HG02759 (cell line): Measurements from ENCODE around the gene SEPTIN6.
"Not testable (repeated sequence)": the region's sequence is repeated elsewhere in the genome, so short reads cannot be mapped to it uniquely, and the experiment has no call there.

Experiments used
- ATAC-seq: cut with Tn5 transposase; IDR thresholded peaks from one replicate; pipeline ENCODE4 v1.9.1; 2021; ENCODE audit warnings: mild to moderate bottlenecking, moderate library complexity; ENCODE audit not compliant: unreplicated experiment

SEPTIN6 gene

GRCh38 chrX:119692191-119693039 is 553 bp downstream of the SEPTIN6 start:
- ATAC-seq: peak; percentile 32

- ATAC-seq: no peak
Measured at GRCh38 chrX:119690921-119691716, 1.8 kb downstream of the SEPTIN6 start.

- ATAC-seq: no peak
Measured at GRCh38 chrX:119688911-119689321, 4.1 kb downstream of the SEPTIN6 start.

- no peak for ATAC-seq
Measured at GRCh38 chrX:119687661-119688413, 5.1 kb downstream of the SEPTIN6 start.

- peak; percentile 39 for ATAC-seq
Measured at GRCh38 chrX:119686087-119686691, 6.8 kb downstream of the SEPTIN6 start.

GRCh38 chrX:119685225-119686066 is 7.5 kb downstream of the SEPTIN6 start:
- peak; percentile 43 for ATAC-seq

GRCh38 chrX:119684916-119685224 is 8.1 kb downstream of the SEPTIN6 start:
- no peak for ATAC-seq

- not testable (repeated sequence) for ATAC-seq
Measured at GRCh38 chrX:119684312-119684711, 8.7 kb downstream of the SEPTIN6 start.

- ATAC-seq: no peak
Measured at GRCh38 chrX:119682019-119682989, 10.7 kb downstream of the SEPTIN6 start.

GRCh38 chrX:119677654-119677981 is 15.3 kb downstream of the SEPTIN6 start:
- ATAC-seq: no peak

GRCh38 chrX:119676949-119677653 is 15.9 kb downstream of the SEPTIN6 start:
- no peak for ATAC-seq

- no peak for ATAC-seq
Measured at GRCh38 chrX:119673336-119673735, 19.6 kb downstream of the SEPTIN6 start.

GRCh38 chrX:119672426-119672825 is 20.5 kb downstream of the SEPTIN6 start:
- ATAC-seq: no peak

GRCh38 chrX:119669424-119670037 is 23.4 kb downstream of the SEPTIN6 start:
- no peak for ATAC-seq

- no peak for ATAC-seq
Measured at GRCh38 chrX:119667111-119667878, 25.7 kb downstream of the SEPTIN6 start.

- ATAC-seq: not testable (repeated sequence)
Measured at GRCh38 chrX:119664877-119665276, 28.1 kb downstream of the SEPTIN6 start.

GRCh38 chrX:119661486-119661885 is 31.5 kb downstream of the SEPTIN6 start:
- no peak for ATAC-seq
